ENCODE measurements around the gene ADK.

DNA sequence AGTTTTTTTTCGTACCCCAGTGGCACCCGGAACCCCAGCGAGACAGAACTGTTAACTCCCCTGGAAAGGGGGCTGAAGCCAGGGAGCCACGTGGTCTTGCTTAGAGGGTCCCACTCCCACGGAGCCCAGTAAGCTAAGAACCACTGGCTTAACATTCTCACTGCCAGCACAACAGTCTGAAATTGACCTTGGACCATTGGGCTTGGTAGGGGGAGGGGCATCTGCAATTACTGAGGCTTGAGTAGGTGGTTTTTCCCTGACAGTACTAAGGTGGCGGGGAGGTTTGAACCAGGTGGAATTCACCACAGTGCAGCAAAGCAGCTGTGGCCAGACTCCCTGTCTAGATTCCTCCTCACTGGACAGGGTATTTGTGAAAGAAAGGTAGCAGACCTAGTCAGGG is 196.5 kb downstream of the ADK start:
- TF ChIP-seq POLR2AphosphoS5 (IDR thresholded peaks at IDR 0.05) = no peak
- TF ChIP-seq POLR2A (IDR thresholded peaks at IDR 0.05) = no peak
- TF ChIP-seq, protein P1, sequence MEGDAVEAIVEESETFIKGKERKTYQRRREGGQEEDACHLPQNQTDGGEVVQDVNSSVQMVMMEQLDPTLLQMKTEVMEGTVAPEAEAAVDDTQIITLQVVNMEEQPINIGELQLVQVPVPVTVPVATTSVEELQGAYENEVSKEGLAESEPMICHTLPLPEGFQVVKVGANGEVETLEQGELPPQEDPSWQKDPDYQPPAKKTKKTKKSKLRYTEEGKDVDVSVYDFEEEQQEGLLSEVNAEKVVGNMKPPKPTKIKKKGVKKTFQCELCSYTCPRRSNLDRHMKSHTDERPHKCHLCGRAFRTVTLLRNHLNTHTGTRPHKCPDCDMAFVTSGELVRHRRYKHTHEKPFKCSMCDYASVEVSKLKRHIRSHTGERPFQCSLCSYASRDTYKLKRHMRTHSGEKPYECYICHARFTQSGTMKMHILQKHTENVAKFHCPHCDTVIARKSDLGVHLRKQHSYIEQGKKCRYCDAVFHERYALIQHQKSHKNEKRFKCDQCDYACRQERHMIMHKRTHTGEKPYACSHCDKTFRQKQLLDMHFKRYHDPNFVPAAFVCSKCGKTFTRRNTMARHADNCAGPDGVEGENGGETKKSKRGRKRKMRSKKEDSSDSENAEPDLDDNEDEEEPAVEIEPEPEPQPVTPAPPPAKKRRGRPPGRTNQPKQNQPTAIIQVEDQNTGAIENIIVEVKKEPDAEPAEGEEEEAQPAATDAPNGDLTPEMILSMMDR (IDR thresholded peaks at IDR 0.05) = no peak

All from gastroesophageal sphincter (tissue), 3 donors.